HepG2 (cell line): ENCODE measurements around the gene EFEMP2. TPM values are rescaled to one million over a fixed set of nuclear protein-coding genes. Genes with fewer than 3 reads are reported as not detected.

Source experiments
- BRF2 ChIP-seq: sonication (generic); formaldehyde crosslinking; IDR thresholded peaks from 2 replicates; pipeline ENCODE4 v1.8.1; 2022; ENCODE audit warnings: mild to moderate bottlenecking, missing genetic modification reagents
- HIC2 ChIP-seq: sonication (generic); formaldehyde crosslinking; IDR thresholded peaks from 2 replicates; pipeline ENCODE4 v1.9.0; 2022; ENCODE audit warnings: low read depth, missing genetic modification reagents
- HNRNPK ChIP-seq: fragments of 200-400 bp; formaldehyde crosslinking; IDR thresholded peaks from 2 replicates; pipeline ENCODE4 v1.6.1; 2018; ENCODE audit warnings: low read length, low read depth, moderate library complexity, mild to moderate bottlenecking; ENCODE audit not compliant: poor library complexity, severe bottlenecking
- HNRNPL ChIP-seq: fragments of 200-400 bp; formaldehyde crosslinking; IDR thresholded peaks from 2 replicates; pipeline ENCODE4 v1.6.1; 2017; ENCODE audit warnings: mild to moderate bottlenecking, low read depth, low read length
- KDM3A ChIP-seq: IDR thresholded peaks from 2 replicates; pipeline ENCODE4 v1.6.1; 2018; ENCODE audit warnings: low read depth, missing compliant biosample characterization
- MBNL3 ChIP-seq: fragments of 250-450 bp; sonication (Bioruptor Pico); conservative IDR thresholded peaks from 2 replicates; pipeline ENCODE4 v1.8.0; 2022; ENCODE audit warnings: mild to moderate bottlenecking, inconsistent platforms
- NCOA1 ChIP-seq: sonication (generic); formaldehyde crosslinking; IDR thresholded peaks from 2 replicates; pipeline ENCODE4 v1.9.0; 2021; ENCODE audit warnings: missing genetic modification reagents
- NFRKB ChIP-seq: fragments of 450-650 bp; IDR thresholded peaks from 2 replicates; pipeline ENCODE4 v1.6.1; 2017
- PRMT3 ChIP-seq: sonication (generic); formaldehyde crosslinking; IDR thresholded peaks from 2 replicates; pipeline ENCODE4 v1.8.1; 2022; ENCODE audit warnings: low read depth, mild to moderate bottlenecking, moderate library complexity, missing genetic modification reagents, borderline replicate concordance
- RNF2 ChIP-seq: fragments of 450-650 bp; conservative IDR thresholded peaks from 2 replicates; pipeline ENCODE4 v1.6.1; 2016; ENCODE audit warnings: low read depth
- SALL1 ChIP-seq: sonication (generic); formaldehyde crosslinking; IDR thresholded peaks from 2 replicates; pipeline ENCODE4 v1.8.0; 2022; ENCODE audit warnings: mild to moderate bottlenecking, missing genetic modification reagents
- TIGD3 ChIP-seq: sonication (generic); formaldehyde crosslinking; IDR thresholded peaks from 2 replicates; pipeline ENCODE4 v1.5.1; 2020; ENCODE audit warnings: mild to moderate bottlenecking, missing genetic modification reagents, borderline replicate concordance
- ZBTB37 ChIP-seq: sonication (generic); formaldehyde crosslinking; IDR thresholded peaks from 2 replicates; pipeline ENCODE4 v1.4.0; 2020; ENCODE audit warnings: mild to moderate bottlenecking, missing genetic modification reagents
- ZFY ChIP-seq: sonication (generic); formaldehyde crosslinking; IDR thresholded peaks from 2 replicates; pipeline ENCODE4 v1.4.0; 2020; ENCODE audit warnings: missing genetic modification reagents
- ZNF207 ChIP-seq: fragments of 450-650 bp; IDR thresholded peaks from 2 replicates; pipeline ENCODE4 v1.6.1; 2016; ENCODE audit warnings: antibody characterized with exemption, borderline replicate concordance
- ZNF572 ChIP-seq: sonication (generic); formaldehyde crosslinking; IDR thresholded peaks from 2 replicates; pipeline ENCODE4 v1.5.1; 2020; ENCODE audit warnings: mild to moderate bottlenecking, missing genetic modification reagents
- ZNF576 ChIP-seq: sonication (generic); formaldehyde crosslinking; IDR thresholded peaks from 2 replicates; pipeline ENCODE4 v1.4.0; 2020; ENCODE audit warnings: mild to moderate bottlenecking, missing genetic modification reagents
- ZNF609 ChIP-seq: sonication (generic); formaldehyde crosslinking; IDR thresholded peaks from 2 replicates; pipeline ENCODE4 v1.4.0; 2020; ENCODE audit warnings: mild to moderate bottlenecking, missing genetic modification reagents, borderline replicate concordance
- ZNF737 ChIP-seq: sonication (generic); formaldehyde crosslinking; IDR thresholded peaks from 2 replicates; pipeline ENCODE4 v1.5.0; 2020; ENCODE audit warnings: missing genetic modification reagents, mild to moderate bottlenecking, borderline replicate concordance
- ZNF777 ChIP-seq: sonication (generic); formaldehyde crosslinking; IDR thresholded peaks from 2 replicates; pipeline ENCODE4 v1.4.0; 2020; ENCODE audit warnings: missing genetic modification reagents
- polyA plus RNA-seq, 8 experiments: library from polyadenylated mRNA; depleted of rRNA in 3 of 8; stranded (reverse) in 7 of 8; unstranded in 1 of 8; fragments of >200 nt; fragmentation: Illumina TruSeq in 4 of 8; extraction: Trizol in 4 of 8; gene quantifications; 2 replicates each; pipeline versions ENCODE4 v1.2.1 to v1.2.3, GENCODE V29; 2011 to 2016; ENCODE audit warnings: low read depth in 4 of 8, missing spikeins in 1 of 8, mixed read lengths in 1 of 8; ENCODE audit not compliant: insufficient read depth in 1 of 8
- total RNA-seq, 5 experiments: library from RNA; depleted of rRNA; stranded (reverse); fragments of >200 nt; fragmentation: Illumina TruSeq; extraction: Trizol; gene quantifications; 2 replicates each; pipeline ENCODE4 v1.2.3, GENCODE V29; 2016; ENCODE audit warnings: low read depth in 1 of 5

The EFEMP2 gene
- total and polyA plus RNA-seq, 2 of the 13 experiments (the other 11 are each of a cell fraction or from before 2014, with no cell fraction given), result 7.4 to 29.7 TPM

GRCh38 chr11:65884716-65885092 lies 12.1 kb upstream of the EFEMP2 start (continued):
- TF ChIP-seq TIGD3 (CRISPR knock-in tag) (no peak), HNRNPL (peak; percentile 99), ZFY (CRISPR knock-in tag) (peak; percentile 21; the same call in 1 of the 2 replicates), KDM3A (CRISPR knock-in tag) (peak; percentile 73; the same call in 1 of the 2 replicates), NCOA1 (CRISPR knock-in tag) (no peak), ZNF572 (CRISPR knock-in tag) (peak; percentile 75; the same call in 1 of the 2 replicates), ZNF777 (CRISPR knock-in tag) (no peak), MBNL3 (CRISPR knock-in tag) (no peak), NFRKB (no peak), ZNF207 (no peak), ZNF737 (no peak), SALL1 (peak; percentile 74), ZNF609 (CRISPR knock-in tag) (no peak), PRMT3 (CRISPR knock-in tag) (no peak), ZNF576 (no peak), RNF2 (no peak), HNRNPK (no peak), ZBTB37 (no peak), HIC2 (CRISPR knock-in tag) (peak; percentile 83), BRF2 (CRISPR knock-in tag) (no peak)
